ENCODE measurements around the gene PARVG. TPM values are rescaled to one million over a fixed set of nuclear protein-coding genes. Genes with fewer than 3 reads are reported as not detected.
A peak's percentile ranks its signal among the peaks of the same experiment; 100 is the strongest.

Gene PARVG
- not detected for polyA plus RNA-seq (2013, experiment 1 of 2)
- polyA plus RNA-seq (2013, experiment 2 of 2): not detected

GRCh38 chr22:44180706-44181032 is at the start of gene PARVG:
PARVG (plus strand) TSS chr22:44180925; CDS start chr22:44183330, 2,405 bp downstream.
- no peak within 1 kb of the TSS for H3K14ac ChIP-seq (ENCODE audit: low read length in 2 of 2)
- peaks cover 13% of the 10 kb centered on the region for H3K4me1 ChIP-seq (ENCODE audit: control insufficient read depth, insufficient read depth, low read depth, low read length)
- no peak within 1 kb of the TSS for H3K18ac ChIP-seq (ENCODE audit: low read depth in 1 of 2, low read length in 2 of 2)
- 77% methylated on average over 5 of the region's 5 CpGs for WGBS
- peak within 1 kb of the TSS; percentile 18 for H3K4me2 ChIP-seq (ENCODE audit: low read length, poor library complexity, severe bottlenecking)
- H3K9me3 ChIP-seq (ENCODE audit: control insufficient read depth, low read length): no peaks in the 10 kb centered on the region
- no peak within 1 kb of the TSS for H2BK5ac ChIP-seq (ENCODE audit: low read depth, low read length, poor library complexity, severe bottlenecking)
- no peak within 1 kb of the TSS for H3K23ac ChIP-seq (ENCODE audit: low read length in 2 of 2)
- DNase-seq: no peak
- H3K4me3 ChIP-seq (ENCODE audit: insufficient read depth in 1 of 2, low read depth in 1 of 2, low read length in 2 of 2): no peak within 1 kb of the TSS
- no peak within 1 kb of the TSS for H3K4ac ChIP-seq (ENCODE audit: low read depth in 1 of 2, low read length in 2 of 2)
- no peak within 1 kb of the TSS for H2BK120ac ChIP-seq (ENCODE audit: low read depth, low read length)
- H3K79me1 ChIP-seq (replicated peaks; ENCODE audit: low read length, poor library complexity, severe bottlenecking): no peaks in the 10 kb centered on the region
- no peak within 1 kb of the TSS for H2AK5ac ChIP-seq (ENCODE audit: low read length, severe bottlenecking)
- H3K36me3 ChIP-seq (ENCODE audit: control insufficient read depth in 1 of 2, insufficient read depth in 2 of 2, low read depth in 1 of 2, low read length in 2 of 2): no peaks in the 10 kb centered on the region
- no peak within 1 kb of the TSS for H2AFZ ChIP-seq (ENCODE audit: low read depth, low read length)
- no peak within 1 kb of the TSS for H4K91ac ChIP-seq (ENCODE audit: low read length)
- no peak within 1 kb of the TSS for H3K27ac ChIP-seq (ENCODE audit: low read length, poor library complexity, severe bottlenecking)
- no peak within 1 kb of the TSS for H4K8ac ChIP-seq (ENCODE audit: low read length)
- peaks cover 51 to 66% of the 10 kb centered on the region in 2 experiments for H3K27me3 ChIP-seq (ENCODE audit: control insufficient read depth in 1 of 2, insufficient read depth in 1 of 2, low read length in 2 of 2)
- no peak within 1 kb of the TSS for H3K9ac ChIP-seq (ENCODE audit: low read length)
- no peak within 1 kb of the TSS for H2BK12ac ChIP-seq (ENCODE audit: low read length in 2 of 2)
- no peak within 1 kb of the TSS for H2BK15ac ChIP-seq (ENCODE audit: low read depth, poor library complexity, severe bottlenecking)

GRCh38 chr22:44131412-44131811 is 49.3 kb upstream of the PARVG start:
- no peak overlapping the region for H2AK5ac ChIP-seq (ENCODE audit: low read length, severe bottlenecking)
- no peak overlapping the region for H2BK5ac ChIP-seq (ENCODE audit: low read depth, low read length, poor library complexity, severe bottlenecking)
- no peak for DNase-seq
- H3K9me3 ChIP-seq (ENCODE audit: control insufficient read depth, low read length): peaks cover 6% of the 10 kb centered on the region
- H2AFZ ChIP-seq (ENCODE audit: low read depth, low read length): no peak overlapping the region
- H3K4ac ChIP-seq (ENCODE audit: low read depth in 1 of 2, low read length in 2 of 2): no peak overlapping the region
- H3K18ac ChIP-seq (ENCODE audit: low read depth in 1 of 2, low read length in 2 of 2): no peak overlapping the region
- peaks cover 3% of the 10 kb centered on the region for H3K4me1 ChIP-seq (ENCODE audit: control insufficient read depth, insufficient read depth, low read depth, low read length)
- peaks cover 3 to 45% of the 10 kb centered on the region in 2 experiments for H3K36me3 ChIP-seq (ENCODE audit: control insufficient read depth in 1 of 2, insufficient read depth in 2 of 2, low read depth in 1 of 2, low read length in 2 of 2)
- H3K14ac ChIP-seq (ENCODE audit: low read length in 2 of 2): no peak overlapping the region
- H4K91ac ChIP-seq (ENCODE audit: low read length): no peak overlapping the region
- H3K4me2 ChIP-seq (ENCODE audit: low read length, poor library complexity, severe bottlenecking): no peak overlapping the region
- no peak overlapping the region for H4K8ac ChIP-seq (ENCODE audit: low read length)
- H3K79me1 ChIP-seq (replicated peaks; ENCODE audit: low read length, poor library complexity, severe bottlenecking): no peaks in the 10 kb centered on the region
- no peak overlapping the region for H2BK12ac ChIP-seq (ENCODE audit: low read length in 2 of 2)
- no peak overlapping the region for H2BK120ac ChIP-seq (ENCODE audit: low read depth, low read length)
- H3K9ac ChIP-seq (ENCODE audit: low read length): no peak overlapping the region
- no peak overlapping the region for H3K27ac ChIP-seq (ENCODE audit: low read length, poor library complexity, severe bottlenecking)
- no peak overlapping the region for H2BK15ac ChIP-seq (ENCODE audit: low read depth, poor library complexity, severe bottlenecking)
- WGBS: 96% methylated on average over 8 of the region's 12 CpGs
- no peaks in the 10 kb centered on the region for H3K27me3 ChIP-seq (ENCODE audit: control insufficient read depth in 1 of 2, insufficient read depth in 1 of 2, low read length in 2 of 2)
- no peak overlapping the region for H3K23ac ChIP-seq (ENCODE audit: low read length in 2 of 2)
- no peak overlapping the region for H3K4me3 ChIP-seq (ENCODE audit: insufficient read depth in 1 of 2, low read depth in 1 of 2, low read length in 2 of 2)

- no peak overlapping the region for H3K23ac ChIP-seq (ENCODE audit: low read length in 2 of 2)
- H3K4me3 ChIP-seq (ENCODE audit: insufficient read depth in 1 of 2, low read depth in 1 of 2, low read length in 2 of 2): no peak overlapping the region
- H3K9me3 ChIP-seq (ENCODE audit: control insufficient read depth, low read length): peaks cover 9% of the 10 kb centered on the region
- H3K36me3 ChIP-seq (ENCODE audit: control insufficient read depth in 1 of 2, insufficient read depth in 2 of 2, low read depth in 1 of 2, low read length in 2 of 2): peaks cover 4 to 47% of the 10 kb centered on the region in 2 experiments
- H2BK120ac ChIP-seq (ENCODE audit: low read depth, low read length): no peak overlapping the region
- H2AK5ac ChIP-seq (ENCODE audit: low read length, severe bottlenecking): no peak overlapping the region
- H4K91ac ChIP-seq (ENCODE audit: low read length): no peak overlapping the region
- H3K27me3 ChIP-seq (ENCODE audit: control insufficient read depth in 1 of 2, insufficient read depth in 1 of 2, low read length in 2 of 2): no peaks in the 10 kb centered on the region
- no peak overlapping the region for H2BK15ac ChIP-seq (ENCODE audit: low read depth, poor library complexity, severe bottlenecking)
- H2BK5ac ChIP-seq (ENCODE audit: low read depth, low read length, poor library complexity, severe bottlenecking): no peak overlapping the region
- no peak overlapping the region for H3K18ac ChIP-seq (ENCODE audit: low read depth in 1 of 2, low read length in 2 of 2)
- peaks cover 3% of the 10 kb centered on the region for H3K4me1 ChIP-seq (ENCODE audit: control insufficient read depth, insufficient read depth, low read depth, low read length)
- H3K27ac ChIP-seq (ENCODE audit: low read length, poor library complexity, severe bottlenecking): no peak overlapping the region
- no peak for DNase-seq
- H4K8ac ChIP-seq (ENCODE audit: low read length): no peak overlapping the region
- no peak overlapping the region for H2AFZ ChIP-seq (ENCODE audit: low read depth, low read length)
- H3K79me1 ChIP-seq (replicated peaks; ENCODE audit: low read length, poor library complexity, severe bottlenecking): no peaks in the 10 kb centered on the region
- H3K9ac ChIP-seq (ENCODE audit: low read length): no peak overlapping the region
- no peak overlapping the region for H3K4me2 ChIP-seq (ENCODE audit: low read length, poor library complexity, severe bottlenecking)
- H3K4ac ChIP-seq (ENCODE audit: low read depth in 1 of 2, low read length in 2 of 2): no peak overlapping the region
- WGBS: 90% methylated on average over 13 of the region's 13 CpGs
- H2BK12ac ChIP-seq (ENCODE audit: low read length in 2 of 2): no peak overlapping the region
- H3K14ac ChIP-seq (ENCODE audit: low read length in 2 of 2): no peak overlapping the region
These were observed 48.6 kb upstream of the PARVG start for GRCh38 chr22:44131989-44132685.

GRCh38 chr22:44132724-44133123 is 48.0 kb upstream of the PARVG start:
- Histone ChIP-seq H2AFZ (ENCODE audit: low read depth, low read length) (no peak overlapping the region), H3K4me2 (ENCODE audit: low read length, poor library complexity, severe bottlenecking) (no peak overlapping the region), H4K91ac (ENCODE audit: low read length) (no peak overlapping the region), H3K79me1 (replicated peaks; ENCODE audit: low read length, poor library complexity, severe bottlenecking) (no peaks in the 10 kb centered on the region), H3K18ac (ENCODE audit: low read depth in 1 of 2, low read length in 2 of 2) (no peak overlapping the region), H2BK12ac (ENCODE audit: low read length in 2 of 2) (no peak overlapping the region), H3K36me3 (ENCODE audit: control insufficient read depth in 1 of 2, insufficient read depth in 2 of 2, low read depth in 1 of 2, low read length in 2 of 2) (peaks cover 6 to 53% of the 10 kb centered on the region in 2 experiments), H2BK120ac (ENCODE audit: low read depth, low read length) (no peak overlapping the region), H2AK5ac (ENCODE audit: low read length, severe bottlenecking) (no peak overlapping the region), H2BK15ac (ENCODE audit: low read depth, poor library complexity, severe bottlenecking) (no peak overlapping the region), H3K4ac (ENCODE audit: low read depth in 1 of 2, low read length in 2 of 2) (no peak overlapping the region), H3K4me1 (ENCODE audit: control insufficient read depth, insufficient read depth, low read depth, low read length) (peaks cover 3% of the 10 kb centered on the region), H4K8ac (ENCODE audit: low read length) (no peak overlapping the region), H3K14ac (ENCODE audit: low read length in 2 of 2) (no peak overlapping the region), H3K27ac (ENCODE audit: low read length, poor library complexity, severe bottlenecking) (no peak overlapping the region), H3K27me3 (ENCODE audit: control insufficient read depth in 1 of 2, insufficient read depth in 1 of 2, low read length in 2 of 2) (no peaks in the 10 kb centered on the region), H3K23ac (ENCODE audit: low read length in 2 of 2) (no peak overlapping the region), H2BK5ac (ENCODE audit: low read depth, low read length, poor library complexity, severe bottlenecking) (no peak overlapping the region), H3K4me3 (ENCODE audit: insufficient read depth in 1 of 2, low read depth in 1 of 2, low read length in 2 of 2) (no peak overlapping the region), H3K9ac (ENCODE audit: low read length) (no peak overlapping the region), H3K9me3 (ENCODE audit: control insufficient read depth, low read length) (peaks cover 15% of the 10 kb centered on the region)
- no peak for DNase-seq
- WGBS: 70% methylated on average over 11 of the region's 12 CpGs
